Measurements from ENCODE around the gene CYP24A1. TPM values are rescaled to one million over a fixed set of nuclear protein-coding genes. Genes with fewer than 3 reads are reported as not detected.

The CYP24A1 gene
- total and polyA plus RNA-seq, 2 of the 13 experiments (the other 11 are each of a cell fraction or from before 2014, with no cell fraction given), result 9.4 to 32.7 TPM

DNA sequence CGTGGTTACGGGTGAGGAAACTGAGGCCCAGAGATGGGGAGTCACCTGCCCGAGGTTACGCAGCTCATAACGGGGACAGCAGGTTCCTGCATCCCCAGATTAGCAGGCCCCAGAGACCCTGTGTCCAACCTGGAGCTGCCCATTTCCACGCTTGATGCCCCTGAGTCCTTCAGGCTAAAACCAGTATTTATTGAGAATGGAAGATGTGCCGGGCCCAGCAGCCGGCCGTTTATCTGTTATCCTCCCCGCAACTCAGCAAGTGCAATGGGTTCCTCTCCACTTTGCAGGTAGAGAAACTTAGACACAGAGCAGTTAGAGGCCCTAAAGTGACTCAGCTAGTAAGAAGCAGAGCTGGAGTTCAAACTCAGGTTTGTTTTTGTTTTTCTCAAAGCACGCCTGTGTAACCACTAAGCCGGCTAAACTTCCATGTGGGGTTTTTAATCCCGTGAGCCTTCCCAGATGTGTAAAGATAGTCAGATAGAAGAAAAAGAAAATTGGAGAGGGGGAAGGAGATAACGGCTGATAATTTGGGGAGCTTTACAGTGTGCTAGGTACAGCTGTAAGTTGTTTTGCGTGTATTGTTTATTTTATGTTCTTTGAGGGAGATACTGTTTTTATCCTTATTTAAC lies 34.9 kb upstream of the CYP24A1 start (continued):
- no peak for TF ChIP-seq PAXIP1 (CRISPR knock-in tag; conservative IDR thresholded peaks at IDR 0.05)
- no peak for TF ChIP-seq ZHX1 (CRISPR knock-in tag; IDR thresholded peaks at IDR 0.05; ENCODE audit: low read depth)
- TF ChIP-seq NBN (conservative IDR thresholded peaks at IDR 0.05), result no peak
- TF ChIP-seq, protein P1, sequence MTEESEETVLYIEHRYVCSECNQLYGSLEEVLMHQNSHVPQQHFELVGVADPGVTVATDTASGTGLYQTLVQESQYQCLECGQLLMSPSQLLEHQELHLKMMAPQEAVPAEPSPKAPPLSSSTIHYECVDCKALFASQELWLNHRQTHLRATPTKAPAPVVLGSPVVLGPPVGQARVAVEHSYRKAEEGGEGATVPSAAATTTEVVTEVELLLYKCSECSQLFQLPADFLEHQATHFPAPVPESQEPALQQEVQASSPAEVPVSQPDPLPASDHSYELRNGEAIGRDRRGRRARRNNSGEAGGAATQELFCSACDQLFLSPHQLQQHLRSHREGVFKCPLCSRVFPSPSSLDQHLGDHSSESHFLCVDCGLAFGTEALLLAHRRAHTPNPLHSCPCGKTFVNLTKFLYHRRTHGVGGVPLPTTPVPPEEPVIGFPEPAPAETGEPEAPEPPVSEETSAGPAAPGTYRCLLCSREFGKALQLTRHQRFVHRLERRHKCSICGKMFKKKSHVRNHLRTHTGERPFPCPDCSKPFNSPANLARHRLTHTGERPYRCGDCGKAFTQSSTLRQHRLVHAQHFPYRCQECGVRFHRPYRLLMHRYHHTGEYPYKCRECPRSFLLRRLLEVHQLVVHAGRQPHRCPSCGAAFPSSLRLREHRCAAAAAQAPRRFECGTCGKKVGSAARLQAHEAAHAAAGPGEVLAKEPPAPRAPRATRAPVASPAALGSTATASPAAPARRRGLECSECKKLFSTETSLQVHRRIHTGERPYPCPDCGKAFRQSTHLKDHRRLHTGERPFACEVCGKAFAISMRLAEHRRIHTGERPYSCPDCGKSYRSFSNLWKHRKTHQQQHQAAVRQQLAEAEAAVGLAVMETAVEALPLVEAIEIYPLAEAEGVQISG (CRISPR knock-in tag; IDR thresholded peaks at IDR 0.05), result no peak
- TF ChIP-seq ZNF446 (CRISPR knock-in tag; IDR thresholded peaks at IDR 0.05), result no peak
- TF ChIP-seq ZNF10 (CRISPR knock-in tag; IDR thresholded peaks at IDR 0.05; ENCODE audit: borderline replicate concordance, low read depth), result no peak
- TF ChIP-seq STAG1 (CRISPR knock-in tag; IDR thresholded peaks at IDR 0.05), result peak; percentile 5; the same call in 1 of the 2 replicates
- no peak for TF ChIP-seq MAX (IDR thresholded peaks at IDR 0.05)
- TF ChIP-seq SSRP1 (CRISPR knock-in tag; IDR thresholded peaks at IDR 0.05), result no peak
- TF ChIP-seq ARNT (IDR thresholded peaks at IDR 0.05), result no peak
- TF ChIP-seq, protein P2, sequence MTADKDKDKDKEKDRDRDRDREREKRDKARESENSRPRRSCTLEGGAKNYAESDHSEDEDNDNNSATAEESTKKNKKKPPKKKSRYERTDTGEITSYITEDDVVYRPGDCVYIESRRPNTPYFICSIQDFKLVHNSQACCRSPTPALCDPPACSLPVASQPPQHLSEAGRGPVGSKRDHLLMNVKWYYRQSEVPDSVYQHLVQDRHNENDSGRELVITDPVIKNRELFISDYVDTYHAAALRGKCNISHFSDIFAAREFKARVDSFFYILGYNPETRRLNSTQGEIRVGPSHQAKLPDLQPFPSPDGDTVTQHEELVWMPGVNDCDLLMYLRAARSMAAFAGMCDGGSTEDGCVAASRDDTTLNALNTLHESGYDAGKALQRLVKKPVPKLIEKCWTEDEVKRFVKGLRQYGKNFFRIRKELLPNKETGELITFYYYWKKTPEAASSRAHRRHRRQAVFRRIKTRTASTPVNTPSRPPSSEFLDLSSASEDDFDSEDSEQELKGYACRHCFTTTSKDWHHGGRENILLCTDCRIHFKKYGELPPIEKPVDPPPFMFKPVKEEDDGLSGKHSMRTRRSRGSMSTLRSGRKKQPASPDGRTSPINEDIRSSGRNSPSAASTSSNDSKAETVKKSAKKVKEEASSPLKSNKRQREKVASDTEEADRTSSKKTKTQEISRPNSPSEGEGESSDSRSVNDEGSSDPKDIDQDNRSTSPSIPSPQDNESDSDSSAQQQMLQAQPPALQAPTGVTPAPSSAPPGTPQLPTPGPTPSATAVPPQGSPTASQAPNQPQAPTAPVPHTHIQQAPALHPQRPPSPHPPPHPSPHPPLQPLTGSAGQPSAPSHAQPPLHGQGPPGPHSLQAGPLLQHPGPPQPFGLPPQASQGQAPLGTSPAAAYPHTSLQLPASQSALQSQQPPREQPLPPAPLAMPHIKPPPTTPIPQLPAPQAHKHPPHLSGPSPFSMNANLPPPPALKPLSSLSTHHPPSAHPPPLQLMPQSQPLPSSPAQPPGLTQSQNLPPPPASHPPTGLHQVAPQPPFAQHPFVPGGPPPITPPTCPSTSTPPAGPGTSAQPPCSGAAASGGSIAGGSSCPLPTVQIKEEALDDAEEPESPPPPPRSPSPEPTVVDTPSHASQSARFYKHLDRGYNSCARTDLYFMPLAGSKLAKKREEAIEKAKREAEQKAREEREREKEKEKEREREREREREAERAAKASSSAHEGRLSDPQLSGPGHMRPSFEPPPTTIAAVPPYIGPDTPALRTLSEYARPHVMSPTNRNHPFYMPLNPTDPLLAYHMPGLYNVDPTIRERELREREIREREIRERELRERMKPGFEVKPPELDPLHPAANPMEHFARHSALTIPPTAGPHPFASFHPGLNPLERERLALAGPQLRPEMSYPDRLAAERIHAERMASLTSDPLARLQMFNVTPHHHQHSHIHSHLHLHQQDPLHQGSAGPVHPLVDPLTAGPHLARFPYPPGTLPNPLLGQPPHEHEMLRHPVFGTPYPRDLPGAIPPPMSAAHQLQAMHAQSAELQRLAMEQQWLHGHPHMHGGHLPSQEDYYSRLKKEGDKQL (CRISPR knock-in tag; IDR thresholded peaks at IDR 0.05; ENCODE audit: low read depth), result peak; percentile 14; the same call in 1 of the 2 replicates
- no peak for TF ChIP-seq TARDBP (CRISPR knock-in tag; IDR thresholded peaks at IDR 0.05)
- TF ChIP-seq, protein P3, sequence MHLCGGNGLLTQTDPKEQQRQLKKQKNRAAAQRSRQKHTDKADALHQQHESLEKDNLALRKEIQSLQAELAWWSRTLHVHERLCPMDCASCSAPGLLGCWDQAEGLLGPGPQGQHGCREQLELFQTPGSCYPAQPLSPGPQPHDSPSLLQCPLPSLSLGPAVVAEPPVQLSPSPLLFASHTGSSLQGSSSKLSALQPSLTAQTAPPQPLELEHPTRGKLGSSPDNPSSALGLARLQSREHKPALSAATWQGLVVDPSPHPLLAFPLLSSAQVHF (CRISPR knock-in tag; IDR thresholded peaks at IDR 0.05), result no peak
